Panc1 (cell line): ENCODE measurements around the gene TSPAN14. TPM values are rescaled to one million over a fixed set of nuclear protein-coding genes. Genes with fewer than 3 reads are reported as not detected.

Experiments
- ATAC-seq: fragments of 200-7000 bp; cut with Tn5 transposase; 2 replicates; pipeline ENCODE4 v1.9.1; 2020; ENCODE audit warnings: mild to moderate bottlenecking, moderate library complexity
- BruUV-seq: library from RNA; stranded (reverse); fragments of 400-500 nt; replicated peaks from 2 replicates; lab custom pipeline; 2021; lab: Mats Ljungman, UMichigan
- CTCF ChIA-PET: fragments of 300-600 bp; sonication (Branson Sonifier 250); formaldehyde crosslinking; loops from one replicate; lab custom pipeline; 2022; ENCODE audit warnings: antibody characterized with exemption; lab: Charles Lee
- POLR2A ChIA-PET: fragments of 300-600 bp; sonication (Branson Sonifier 250); formaldehyde crosslinking; loops from one replicate; lab custom pipeline; 2022; ENCODE audit warnings: antibody characterized with exemption; lab: Charles Lee
- DNase-seq: peaks from one replicate; pipeline ENCODE4 v3.0.0-alpha.2; 2010; ENCODE audit warnings: low read depth, low spot score
- H3K27ac ChIP-seq: 2 replicates; pipeline ENCODE4 v1.5.1; 2011; ENCODE audit warnings: mild to moderate bottlenecking, low read length, inconsistent platforms
- H3K27me3 ChIP-seq: fragments of 200-500 bp; sonication (Bioruptor generic); 2 replicates; pipeline ENCODE4 v1.6.0; 2014; ENCODE audit warnings: low read length, inconsistent platforms; ENCODE audit not compliant: control insufficient read depth, insufficient read depth
- H3K36me3 ChIP-seq: fragments of 200-500 bp; sonication (Bioruptor generic); 2 replicates; pipeline ENCODE4 v1.5.1; 2014; ENCODE audit warnings: inconsistent platforms, mild to moderate bottlenecking, low read length, moderate library complexity; ENCODE audit not compliant: control insufficient read depth, insufficient read depth
- H3K4me1 ChIP-seq: 2 replicates; pipeline ENCODE4 v1.5.1; 2011; ENCODE audit warnings: inconsistent platforms, mild to moderate bottlenecking, low read length, moderate library complexity; ENCODE audit not compliant: control insufficient read depth, insufficient read depth
- H3K4me3 ChIP-seq, 2 experiments: 2 replicates each; pipeline ENCODE4 v1.5.1; 2011 to 2012; ENCODE audit warnings: low read depth in 2 of 2, low read length in 2 of 2, mild to moderate bottlenecking in 2 of 2, inconsistent platforms in 1 of 2, moderate library complexity in 1 of 2
- H3K9me3 ChIP-seq: fragments of 200-500 bp; sonication (Bioruptor generic); 2 replicates; pipeline ENCODE4 v1.5.1; 2014; ENCODE audit warnings: low read depth, mild to moderate bottlenecking, inconsistent platforms, low read length, moderate library complexity; ENCODE audit not compliant: control insufficient read depth, insufficient read depth
- CTCF ChIP-seq: fragments of 450-650 bp; IDR thresholded peaks from 2 replicates; pipeline ENCODE4 v1.5.1; 2017; ENCODE audit warnings: mild to moderate bottlenecking
- POLR2AphosphoS5 ChIP-seq: IDR thresholded peaks from 2 replicates; pipeline ENCODE4 v1.6.1; 2012; ENCODE audit warnings: mild to moderate bottlenecking, low read depth, low read length, moderate library complexity
- SIN3A ChIP-seq: IDR thresholded peaks from 2 replicates; pipeline ENCODE4 v1.6.1; 2012; ENCODE audit warnings: low read depth, mild to moderate bottlenecking, low read length, moderate library complexity, borderline replicate concordance; ENCODE audit not compliant: insufficient read depth
- in situ Hi-C: cut with HindIII; loops from 2 replicates; pipeline ENCODE4 v1.10.0; 2016; ENCODE audit warnings: low sequenced_read_pairs, low pct_unique_long_range_greater_than_20kb
- intact Hi-C: fragments of 100-400 bp; cut with micrococcal nuclease; formaldehyde crosslinking; loops from one replicate; pipeline ENCODE4 v1.10.0; 2022; ENCODE audit not compliant: unreplicated experiment
- total RNA-seq: library from RNA; stranded (reverse); gene quantifications from one replicate; pipeline ENCODE4 v1.2.1, GENCODE V29; 2021; ENCODE audit not compliant: unreplicated experiment

TSPAN14 gene
- total RNA-seq, 1 experiment from 2014 or later: 39.0 TPM

GRCh38 chr10:80443531-80443974 is 10.6 kb upstream of the TSPAN14 start:
- no peaks in the 10 kb centered on the region for H3K36me3 ChIP-seq
- no peak overlapping the region for H3K4me3 ChIP-seq
- in situ Hi-C loops (no loop called here), intact Hi-C loops (loop anchor here (5.0 to 10.0 kb wide), 2 partner anchors 61 to 221 kb away; no protein-coding TSS in a partner anchor)
- POLR2A ChIA-PET: no interaction called here
- DNase-seq (no peak), ATAC-seq (peak; percentile 75)
- no peak overlapping the region for H3K27ac ChIP-seq
- no peaks in the 10 kb centered on the region for H3K27me3 ChIP-seq
- CTCF ChIA-PET: interaction anchor here (1.3 to 4.5 kb wide), 4 partner anchors 46 to 300 kb away, joined by 3 to 40 read pairs (median 5); no protein-coding TSS in a partner anchor
- H3K9me3 ChIP-seq: no peaks in the 10 kb centered on the region
- no TSS peak for BruUV-seq
- TF ChIP-seq SIN3A (no peak), CTCF (peak; percentile 63)
- no peaks in the 10 kb centered on the region; the same call in 1 of the 2 replicates for H3K4me1 ChIP-seq

DNA sequence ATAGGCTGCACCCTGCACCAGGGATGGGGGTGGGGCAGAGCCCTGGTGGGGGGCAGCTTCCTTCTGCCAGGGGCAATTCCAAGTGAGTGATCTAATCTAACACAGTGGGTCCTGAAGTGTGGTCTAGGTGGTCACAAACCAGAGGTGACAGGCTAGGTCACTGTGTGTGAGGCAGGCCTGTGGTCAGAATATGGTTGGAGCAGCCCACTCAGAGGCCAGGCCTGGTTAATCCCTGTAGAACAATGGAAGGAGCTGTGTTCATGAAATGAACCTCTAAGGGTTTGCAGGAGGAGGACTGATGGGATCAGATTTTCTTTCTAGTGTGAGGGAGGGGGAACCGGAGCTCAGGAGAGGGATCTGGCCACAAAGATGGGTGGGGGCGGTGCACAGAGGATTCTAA is 10.0 kb upstream of the TSPAN14 start:
- ATAC-seq (no peak), DNase-seq (no peak)
- CTCF ChIA-PET: interaction anchor here (0.9 to 4.5 kb wide), 9 partner anchors 10 to 300 kb away, joined by 3 to 40 read pairs (median 5); partner anchors contain the start of gene TSPAN14
- POLR2A ChIA-PET: no interaction called here
- intact Hi-C loops: loop anchor here (1.0 to 10.0 kb wide), 3 partner anchors 60 to 221 kb away; no protein-coding TSS in a partner anchor
- in situ Hi-C loops: no loop called here
- Histone ChIP-seq H3K9me3 (no peaks in the 10 kb centered on the region), H3K27me3 (no peaks in the 10 kb centered on the region), H3K36me3 (no peaks in the 10 kb centered on the region), H3K4me3 (no peak overlapping the region), H3K27ac (no peak overlapping the region), H3K4me1 (no peaks in the 10 kb centered on the region; the same call in 1 of the 2 replicates)
- TF ChIP-seq SIN3A: no peak
- BruUV-seq: no TSS peak

DNA sequence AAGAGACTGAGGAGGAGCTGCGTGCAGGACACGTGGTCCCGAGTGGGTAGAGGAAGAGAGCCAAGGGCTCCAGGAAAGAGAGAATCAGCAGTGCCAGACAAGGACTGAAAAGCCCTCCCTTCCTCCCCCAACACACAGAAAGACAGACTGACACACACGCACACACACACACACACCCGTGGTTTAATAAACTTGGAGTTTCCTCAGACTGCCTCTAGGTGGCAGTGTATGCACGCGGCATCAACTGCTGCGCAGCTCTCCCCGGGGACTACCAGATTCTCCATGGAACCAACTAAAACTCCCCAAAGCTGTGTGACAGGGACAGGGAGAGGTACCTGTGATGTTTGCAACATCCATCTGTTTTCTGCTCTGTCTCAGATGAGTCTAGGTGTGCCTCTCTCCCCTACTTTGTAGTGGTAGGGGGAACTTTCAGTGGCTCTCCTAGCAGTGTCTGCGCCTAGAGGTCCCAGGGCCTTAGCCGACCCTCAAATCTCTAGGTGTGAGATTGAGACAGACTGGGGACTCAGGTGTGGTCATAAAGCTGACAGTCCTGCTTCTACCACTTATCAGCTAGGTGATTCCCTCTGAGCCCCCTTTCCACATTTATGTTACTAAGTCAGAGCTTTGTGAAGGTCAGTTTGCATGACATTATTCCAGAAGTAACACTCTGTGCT is 9.3 kb upstream of the TSPAN14 start:
- in situ Hi-C loops (no loop called here), intact Hi-C loops (loop anchor here (1.0 to 10.0 kb wide), 3 partner anchors 60 to 220 kb away; no protein-coding TSS in a partner anchor)
- Histone ChIP-seq H3K9me3 (no peaks in the 10 kb centered on the region), H3K27me3 (no peaks in the 10 kb centered on the region), H3K4me1 (no peaks in the 10 kb centered on the region; the same call in 1 of the 2 replicates), H3K36me3 (no peaks in the 10 kb centered on the region), H3K4me3 (no peak overlapping the region), H3K27ac (no peak overlapping the region)
- ATAC-seq (peak; percentile 95), DNase-seq (peak; percentile 45)
- ChIA-PET POLR2A (no interaction called here), CTCF (interaction anchor here (0.6 to 4.5 kb wide), 12 partner anchors 9 to 301 kb away, joined by 3 to 40 read pairs (median 4); partner anchors contain the start of gene TSPAN14)
- peak; percentile 97 for TF ChIP-seq CTCF
- no peak for TF ChIP-seq POLR2AphosphoS5
- BruUV-seq: no TSS peak
